Inflammatory macrophage (primary cell): ENCODE results near the gene ISOC1.
A peak's percentile ranks its signal among the peaks of the same experiment; 100 is the strongest.

Experiments
- DNase-seq, 2 donors: peaks; one replicate each; pipeline ENCODE4 v3.0.0-alpha.2; 2020 to 2022

The ISOC1 gene

GRCh38 chr5:129094924-129095899, 663 bp downstream of the ISOC1 start:
- DNase-seq: peak; percentile 45 to 81

GRCh38 chr5:129096382-129096991, 1.9 kb downstream of the ISOC1 start:
- no peak for DNase-seq

GRCh38 chr5:129097498-129098296, 3.1 kb downstream of the ISOC1 start:
- no peak for DNase-seq

- DNase-seq: no peak
Observed at GRCh38 chr5:129098488-129099183, 4.1 kb downstream of the ISOC1 start.

GRCh38 chr5:129099184-129099569, 4.6 kb downstream of the ISOC1 start:
- no peak for DNase-seq

- no peak for DNase-seq
Observed at GRCh38 chr5:129101794-129102193, 7.2 kb downstream of the ISOC1 start.

GRCh38 chr5:129103397-129103796, 8.8 kb downstream of the ISOC1 start:
- DNase-seq: no peak

GRCh38 chr5:129104915-129105455, 10.4 kb downstream of the ISOC1 start:
- no peak for DNase-seq

- no peak for DNase-seq
Observed at GRCh38 chr5:129107637-129108036, 13.1 kb downstream of the ISOC1 start.

- DNase-seq: no peak
Observed at GRCh38 chr5:129110742-129111141, 16.2 kb downstream of the ISOC1 start.

- DNase-seq: no peak
Observed at GRCh38 chr5:129111351-129111750, 16.8 kb downstream of the ISOC1 start.

GRCh38 chr5:129112295-129112694, 17.7 kb downstream of the ISOC1 start:
- no peak for DNase-seq

GRCh38 chr5:129113867-129114266, 19.3 kb downstream of the ISOC1 start:
- no peak for DNase-seq

GRCh38 chr5:129114539-129115193, 20.1 kb downstream of the ISOC1 start:
- no peak for DNase-seq

- no peak for DNase-seq
Observed at GRCh38 chr5:129115680-129116079, 21.1 kb downstream of the ISOC1 start.

- DNase-seq: no peak
Observed at GRCh38 chr5:129116797-129117196, 22.2 kb downstream of the ISOC1 start.

GRCh38 chr5:129118405-129118804, 23.9 kb downstream of the ISOC1 start:
- no peak for DNase-seq

GRCh38 chr5:129118826-129119225, 24.3 kb downstream of the ISOC1 start:
- DNase-seq: no peak

GRCh38 chr5:129120158-129120581, 25.6 kb downstream of the ISOC1 start:
- DNase-seq: no peak

- no peak for DNase-seq
Observed at GRCh38 chr5:129122560-129122959, 28.0 kb downstream of the ISOC1 start.

- DNase-seq: no peak
Observed at GRCh38 chr5:129124608-129125007, 30.1 kb downstream of the ISOC1 start.

- no peak for DNase-seq
Observed at GRCh38 chr5:129125819-129126218, 31.3 kb downstream of the ISOC1 start.
